K562 (cell line): ENCODE data around the gene IQCM.

Experiments
- ARNT ChIP-seq, 2 experiments: fragments of 450-650 bp; IDR thresholded peaks; 2 replicates each; pipeline ENCODE4 v1.6.1; 2016; ENCODE audit warnings: mild to moderate bottlenecking in 1 of 2
- CBFB ChIP-seq: sonication (generic); formaldehyde crosslinking; IDR thresholded peaks from 2 replicates; pipeline ENCODE4 v1.4.0; 2020; ENCODE audit warnings: mild to moderate bottlenecking, missing genetic modification reagents
- CBX8 ChIP-seq: fragments of 200-600 bp; sonication (generic); IDR thresholded peaks from 2 replicates; pipeline ENCODE4 v1.6.1; 2012; ENCODE audit warnings: borderline replicate concordance, mixed run types, low read depth, mild to moderate bottlenecking, moderate library complexity, mixed read lengths, low read length, control low read depth, inconsistent platforms; ENCODE audit not compliant: poor library complexity, severe bottlenecking; ENCODE audit errors: extremely low read depth
- EZH2 ChIP-seq: IDR thresholded peaks from 2 replicates; pipeline ENCODE4 v1.6.1; 2012; ENCODE audit warnings: low read depth, mild to moderate bottlenecking, inconsistent platforms, low read length, borderline replicate concordance
- FOXK1 ChIP-seq: sonication (generic); formaldehyde crosslinking; IDR thresholded peaks from 2 replicates; pipeline ENCODE4 v1.8.0; 2022; ENCODE audit warnings: missing genetic modification reagents, mild to moderate bottlenecking, borderline replicate concordance
- ILF3 ChIP-seq: fragments of 450-650 bp; IDR thresholded peaks from 2 replicates; pipeline ENCODE4 v1.6.1; 2018; ENCODE audit warnings: antibody characterized with exemption, mild to moderate bottlenecking, moderate library complexity, borderline replicate concordance
- KDM4B ChIP-seq, 2 experiments: fragments of 450-650 bp in 1 of 2; sonication (generic) in 1 of 2; IDR thresholded peaks; 2 replicates each; pipeline ENCODE4 v1.6.1; 2016 to 2017; ENCODE audit warnings: borderline replicate concordance in 2 of 2, antibody characterized with exemption in 1 of 2, low read depth in 1 of 2, mild to moderate bottlenecking in 1 of 2
- NFIC ChIP-seq: fragments of 450-650 bp; IDR thresholded peaks from 2 replicates; pipeline ENCODE4 v1.6.1; 2017; ENCODE audit warnings: mild to moderate bottlenecking, inconsistent platforms
- POLR2AphosphoS5 ChIP-seq: IDR thresholded peaks from 2 replicates; pipeline ENCODE4 v1.6.1; 2011; ENCODE audit warnings: mild to moderate bottlenecking, low read depth, low read length, moderate library complexity; ENCODE audit not compliant: control insufficient read depth, insufficient read depth
- ZFP36 ChIP-seq: fragments of 150-350 bp; IDR thresholded peaks from 2 replicates; pipeline ENCODE4 v1.6.1; 2018; ENCODE audit warnings: low read length, low read depth; ENCODE audit not compliant: partially characterized antibody

DNA sequence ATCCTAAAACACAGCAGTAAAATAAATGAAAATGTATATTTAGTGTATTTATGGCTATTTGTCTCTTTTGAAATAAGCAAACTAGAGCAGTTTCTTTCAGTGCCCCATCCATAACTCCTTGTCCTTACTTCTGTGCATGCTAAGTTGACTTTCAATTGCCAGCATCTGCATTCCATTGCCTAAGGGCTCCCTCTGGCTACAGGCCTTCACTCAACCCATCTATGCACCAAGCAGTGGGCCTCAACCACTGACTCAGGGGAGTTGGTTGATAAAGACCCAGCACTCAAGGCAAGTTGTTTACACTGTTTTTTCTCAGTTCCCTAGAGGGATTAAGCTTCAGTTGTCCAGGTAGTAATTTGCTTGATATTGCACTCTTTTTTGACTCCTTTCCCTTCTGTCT lies 265.7 kb downstream of the IQCM start:
- TF ChIP-seq CBX8 (no peak), KDM4B (IDR thresholded peaks at IDR 0.05; ENCODE audit: borderline replicate concordance in 2 of 2, low read depth in 1 of 2) (no peak), EZH2 (no peak), ILF3 (no peak), CBFB (no peak), NFIC (no peak), POLR2AphosphoS5 (no peak), ARNT (IDR thresholded peaks at IDR 0.05) (no peak), ZFP36 (no peak), FOXK1 (CRISPR knock-in tag) (no peak)
